Coronary artery (tissue), 2 donors: ENCODE results near the gene CPN1.

ENCODE experiments used
- DNase-seq: peaks from one replicate; pipeline ENCODE4 v3.0.0-alpha.2; 2017; ENCODE audit warnings: low spot score
- H3K27ac ChIP-seq, 2 donors: fragments of 200-600 bp; sonication (generic); one replicate each; pipeline ENCODE4 v1.5.1; 2016 to 2019
- H3K4me3 ChIP-seq: fragments of 200-600 bp; sonication (generic); 2 replicates; pipeline ENCODE4 v1.5.1; 2016; ENCODE audit warnings: mild to moderate bottlenecking, moderate library complexity
- TF ChIP-seq, protein P1 (sequence below): fragments of 200-600 bp; sonication (generic); IDR thresholded peaks from one replicate; pipeline ENCODE4 v1.5.1; 2019; ENCODE audit warnings: antibody characterized with exemption

The CPN1 gene

DNA sequence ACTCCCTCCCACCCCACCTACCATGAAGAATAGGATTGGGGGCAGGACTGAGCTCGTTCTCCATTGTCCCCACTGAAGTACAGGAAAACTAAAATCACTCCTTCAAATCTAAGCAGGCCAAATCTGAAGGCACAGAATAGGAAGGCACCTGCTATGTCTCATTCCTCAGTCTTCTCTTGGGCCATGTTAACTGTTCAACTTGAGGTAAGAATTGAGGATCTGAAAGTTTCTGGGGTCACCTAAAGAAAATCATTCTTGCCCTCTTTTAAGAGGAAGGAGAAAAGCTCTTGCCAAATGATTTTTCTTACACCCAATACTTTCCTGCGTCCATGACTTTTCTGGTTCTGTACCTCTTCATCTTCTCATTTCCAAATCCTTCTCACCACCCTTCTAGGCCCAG lies 4.9 kb downstream of the CPN1 start:
- Histone ChIP-seq H3K4me3 (no peak overlapping the region), H3K27ac (no peak overlapping the region)
- DNase-seq: no peak
- TF ChIP-seq, protein P1, sequence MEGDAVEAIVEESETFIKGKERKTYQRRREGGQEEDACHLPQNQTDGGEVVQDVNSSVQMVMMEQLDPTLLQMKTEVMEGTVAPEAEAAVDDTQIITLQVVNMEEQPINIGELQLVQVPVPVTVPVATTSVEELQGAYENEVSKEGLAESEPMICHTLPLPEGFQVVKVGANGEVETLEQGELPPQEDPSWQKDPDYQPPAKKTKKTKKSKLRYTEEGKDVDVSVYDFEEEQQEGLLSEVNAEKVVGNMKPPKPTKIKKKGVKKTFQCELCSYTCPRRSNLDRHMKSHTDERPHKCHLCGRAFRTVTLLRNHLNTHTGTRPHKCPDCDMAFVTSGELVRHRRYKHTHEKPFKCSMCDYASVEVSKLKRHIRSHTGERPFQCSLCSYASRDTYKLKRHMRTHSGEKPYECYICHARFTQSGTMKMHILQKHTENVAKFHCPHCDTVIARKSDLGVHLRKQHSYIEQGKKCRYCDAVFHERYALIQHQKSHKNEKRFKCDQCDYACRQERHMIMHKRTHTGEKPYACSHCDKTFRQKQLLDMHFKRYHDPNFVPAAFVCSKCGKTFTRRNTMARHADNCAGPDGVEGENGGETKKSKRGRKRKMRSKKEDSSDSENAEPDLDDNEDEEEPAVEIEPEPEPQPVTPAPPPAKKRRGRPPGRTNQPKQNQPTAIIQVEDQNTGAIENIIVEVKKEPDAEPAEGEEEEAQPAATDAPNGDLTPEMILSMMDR: no peak

DNA sequence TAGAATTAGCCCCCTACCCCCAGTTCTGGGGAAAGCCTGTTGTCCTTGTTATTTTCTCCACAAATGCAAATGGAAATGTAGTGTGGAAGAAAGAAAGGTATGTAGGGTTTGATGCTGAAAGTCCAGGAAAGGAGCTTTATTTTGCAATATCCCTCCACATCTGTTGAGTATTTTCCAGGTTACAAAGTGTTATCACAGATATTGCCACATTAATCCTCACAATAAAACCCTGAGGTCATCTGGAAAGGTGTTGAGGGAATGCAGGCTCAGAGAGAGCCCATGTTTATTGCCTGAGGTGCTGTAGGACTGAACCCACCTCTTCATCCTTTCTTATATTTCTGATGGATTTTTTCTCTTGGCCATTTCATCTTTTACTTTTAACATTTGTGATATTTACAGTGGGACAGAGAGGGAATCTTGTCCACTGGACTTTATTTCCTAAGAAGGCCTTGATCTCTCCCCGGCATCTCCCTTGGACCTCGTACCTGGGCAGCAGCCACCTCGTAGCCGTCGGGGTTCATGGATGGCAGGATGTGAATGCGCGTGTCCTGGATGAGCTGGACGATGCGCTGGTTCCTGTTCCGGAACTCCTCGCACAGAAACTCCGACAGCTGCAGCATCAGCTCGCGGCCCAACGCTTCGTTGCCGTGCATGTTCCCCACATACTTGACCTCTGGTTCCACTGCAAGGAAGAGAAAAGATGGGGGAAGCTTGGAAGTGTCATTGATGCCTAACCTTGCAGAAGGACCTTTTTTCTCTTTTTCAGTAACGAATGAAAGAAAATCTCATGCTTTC lies 6.0 kb downstream of the CPN1 start:
- DNase-seq: no peak
- Histone ChIP-seq H3K27ac (no peak overlapping the region), H3K4me3 (no peak overlapping the region)
- TF ChIP-seq, protein P1: no peak

DNA sequence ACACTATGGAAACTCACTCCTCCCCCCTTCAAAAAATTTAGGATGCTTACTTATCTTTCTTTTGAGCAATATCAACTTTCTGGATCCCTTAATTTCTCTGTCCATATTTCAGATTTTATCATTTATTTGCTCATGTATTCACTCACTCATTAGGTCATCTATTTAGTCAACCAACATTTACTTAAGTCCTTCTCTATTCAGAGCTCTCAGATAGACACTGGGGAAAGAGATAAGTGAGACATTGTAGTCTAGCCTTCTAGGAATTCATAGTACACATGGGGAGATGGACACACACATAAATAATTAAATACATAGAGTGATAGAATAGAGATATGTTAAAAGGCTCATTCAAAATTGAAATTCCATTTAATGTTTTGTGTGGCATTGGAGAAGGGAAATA lies 9.2 kb downstream of the CPN1 start:
- Histone ChIP-seq H3K27ac (no peak overlapping the region), H3K4me3 (no peak overlapping the region)
- DNase-seq: no peak
- TF ChIP-seq, protein P1: no peak

DNA sequence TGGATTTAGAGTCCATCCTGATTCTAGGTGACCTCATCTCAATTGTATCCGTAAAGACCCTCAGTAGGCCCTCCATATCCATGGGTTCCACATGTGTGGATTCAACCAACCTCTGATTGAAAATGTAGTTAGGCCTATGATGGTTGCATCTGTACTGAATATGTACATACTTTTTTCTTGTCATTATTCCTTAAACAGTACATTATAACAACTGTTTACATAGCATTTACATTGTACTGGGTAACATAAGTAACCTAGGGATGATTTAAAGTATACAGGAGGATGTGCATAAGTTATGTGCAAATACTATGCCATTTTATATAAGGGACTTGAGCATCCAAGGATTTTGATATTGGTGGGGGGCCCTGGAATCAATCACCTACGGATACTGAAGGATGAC lies 10.1 kb downstream of the CPN1 start:
- DNase-seq: no peak
- no peak overlapping the region for H3K27ac ChIP-seq
- TF ChIP-seq, protein P1: no peak
- H3K4me3 ChIP-seq: no peak overlapping the region

DNA sequence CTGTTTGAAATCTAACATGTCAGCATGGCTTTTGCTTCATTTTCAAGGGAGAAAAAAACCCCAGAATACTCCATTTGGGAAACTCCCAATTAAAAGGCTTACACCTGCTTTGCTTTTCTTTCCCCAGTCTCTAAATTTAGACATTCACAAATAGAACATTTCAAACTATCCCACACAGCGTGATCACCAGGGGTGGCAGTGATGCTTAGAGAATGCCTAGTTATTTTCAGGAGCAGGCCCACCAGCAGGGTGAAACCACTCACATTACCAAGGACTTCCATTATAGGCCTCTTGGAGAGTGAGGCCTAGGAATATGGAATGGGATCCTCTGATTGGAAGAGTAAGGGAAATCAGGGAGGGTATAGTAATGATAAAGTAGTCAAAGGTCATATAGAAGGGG lies 14.2 kb downstream of the CPN1 start:
- Histone ChIP-seq H3K4me3 (no peak overlapping the region), H3K27ac (no peak overlapping the region)
- DNase-seq: no peak
- TF ChIP-seq, protein P1: no peak

DNA sequence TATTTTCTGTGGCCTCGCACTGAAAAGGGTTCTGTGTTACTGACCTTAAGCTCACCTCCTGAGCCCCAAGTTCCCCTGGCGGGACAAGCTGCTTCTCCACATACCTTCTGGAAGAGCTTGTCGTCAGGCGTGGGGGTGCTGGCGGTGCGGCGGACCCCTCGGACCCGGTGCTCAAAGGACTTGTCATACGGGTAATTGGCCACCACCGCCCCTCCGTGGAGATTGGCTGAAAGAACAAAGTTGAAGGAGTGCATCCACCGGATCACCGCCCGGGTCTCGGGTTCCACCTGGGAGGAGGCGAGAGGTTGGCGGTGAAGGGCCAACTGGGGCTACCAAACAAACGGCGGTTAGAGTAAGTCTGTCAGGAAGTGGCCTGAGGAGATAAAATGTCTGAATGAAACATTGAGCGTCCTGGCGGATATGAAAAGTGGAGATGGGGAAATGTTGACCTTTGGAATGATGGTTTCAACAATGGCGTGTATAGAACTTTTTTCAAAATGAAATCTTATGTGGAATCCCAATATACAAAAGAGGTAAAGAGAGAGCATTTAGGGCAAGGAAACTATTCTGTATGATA lies 16.5 kb downstream of the CPN1 start:
- Histone ChIP-seq H3K4me3 (no peak overlapping the region), H3K27ac (no peak overlapping the region)
- TF ChIP-seq, protein P1: no peak
- no peak for DNase-seq

DNA sequence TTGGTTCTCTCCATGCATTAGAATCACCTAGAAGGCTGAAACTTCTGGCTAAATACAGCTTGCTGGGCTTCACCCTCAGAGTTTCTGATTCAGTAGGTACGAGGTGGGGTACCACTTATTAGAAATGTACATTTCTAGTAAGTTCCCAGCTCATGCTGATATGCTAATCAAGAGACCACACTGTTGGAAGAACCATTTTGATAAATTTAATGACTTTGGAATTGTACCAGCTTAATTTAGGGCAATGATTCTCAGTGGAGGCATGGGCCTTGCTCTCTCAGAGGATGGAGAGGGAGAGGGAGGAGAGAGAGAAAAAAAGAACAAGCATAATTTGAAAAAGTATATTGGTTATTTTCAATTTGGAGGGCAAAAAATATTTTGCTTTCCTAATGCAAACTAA lies 20.3 kb downstream of the CPN1 start:
- TF ChIP-seq, protein P1: no peak
- Histone ChIP-seq H3K4me3 (no peak overlapping the region), H3K27ac (no peak overlapping the region)
- DNase-seq: no peak
